Islet precursor cell (in vitro differentiated cells): ENCODE measurements around the gene SHC4.
"Not testable (repeated sequence)": the region's sequence is repeated elsewhere in the genome, so short reads cannot be mapped to it uniquely, and the experiment has no call there.

ENCODE experiments used
- DNase-seq: peaks from one replicate; pipeline ENCODE4 v3.0.0-alpha.2; 2018

SHC4 gene

DNA sequence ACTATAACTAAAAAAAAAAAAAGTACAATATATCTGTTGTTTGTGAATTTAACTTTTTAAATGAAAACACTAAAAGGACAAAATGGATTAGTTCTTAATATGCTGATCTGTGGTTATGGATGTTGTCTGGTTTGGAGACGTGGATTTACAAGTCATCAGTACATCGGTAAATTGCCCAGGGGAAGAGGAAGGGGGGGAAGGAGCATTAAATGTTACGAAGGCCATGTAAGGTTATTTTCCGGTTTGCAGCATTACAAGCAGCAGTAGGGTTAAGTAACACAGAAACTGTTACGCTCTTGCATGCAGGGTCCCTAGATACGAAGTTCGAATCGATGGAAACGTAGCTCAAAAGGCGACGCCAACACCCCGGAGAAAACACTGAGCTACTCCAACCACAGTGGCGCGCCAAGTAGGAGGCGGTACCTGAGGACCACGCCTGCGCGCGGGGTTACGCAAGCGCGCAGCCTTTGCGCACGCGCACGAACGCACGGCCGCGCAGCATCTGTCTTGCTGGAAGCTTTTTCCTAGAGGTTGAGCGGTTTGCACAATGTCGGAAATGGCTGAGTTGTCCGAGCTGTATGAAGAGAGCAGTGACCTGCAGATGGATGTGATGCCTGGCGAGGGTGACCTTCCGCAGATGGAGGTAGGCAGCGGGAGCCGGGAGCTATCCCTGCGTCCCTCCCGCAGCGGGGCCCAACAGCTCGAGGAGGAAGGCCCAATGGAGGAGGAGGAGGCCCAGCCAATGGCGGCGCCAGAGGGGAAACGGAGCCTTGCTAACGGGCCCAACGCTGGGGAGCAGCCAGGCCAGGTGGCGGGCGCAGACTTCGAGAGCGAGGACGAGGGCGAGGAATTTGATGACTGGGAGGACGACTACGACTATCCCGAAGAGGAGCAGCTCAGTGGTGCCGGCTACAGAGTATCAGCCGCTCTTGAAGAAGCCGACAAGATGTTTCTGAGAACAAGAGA, 85.8 kb downstream of the SHC4 start, which contains the start of gene EID1:
Gene EID1 (plus strand): TSS at position 505 of the 966 bp plus-strand sequence. CDS start 43 bp downstream, at position 548.
- DNase-seq, result peak; percentile 97

DNA sequence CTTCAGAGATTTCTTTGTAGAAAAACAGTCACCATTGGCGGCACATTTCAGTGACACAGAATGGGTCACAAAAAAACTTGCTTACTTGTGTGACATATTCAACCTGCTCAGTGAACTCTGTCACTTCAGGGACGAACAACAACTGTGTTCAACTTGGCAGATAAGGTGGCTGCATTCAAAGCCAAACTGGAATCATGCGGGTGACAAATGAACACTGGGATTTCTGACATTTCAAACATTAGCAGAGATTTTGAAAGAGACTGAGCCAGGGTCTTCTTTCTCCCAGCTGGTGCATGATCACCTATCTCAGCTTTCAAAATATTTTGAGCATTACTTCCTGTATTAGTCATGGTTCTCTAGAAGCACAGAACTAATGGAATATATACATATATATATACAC, 87.7 kb downstream of the SHC4 start:
- no peak for DNase-seq

DNA sequence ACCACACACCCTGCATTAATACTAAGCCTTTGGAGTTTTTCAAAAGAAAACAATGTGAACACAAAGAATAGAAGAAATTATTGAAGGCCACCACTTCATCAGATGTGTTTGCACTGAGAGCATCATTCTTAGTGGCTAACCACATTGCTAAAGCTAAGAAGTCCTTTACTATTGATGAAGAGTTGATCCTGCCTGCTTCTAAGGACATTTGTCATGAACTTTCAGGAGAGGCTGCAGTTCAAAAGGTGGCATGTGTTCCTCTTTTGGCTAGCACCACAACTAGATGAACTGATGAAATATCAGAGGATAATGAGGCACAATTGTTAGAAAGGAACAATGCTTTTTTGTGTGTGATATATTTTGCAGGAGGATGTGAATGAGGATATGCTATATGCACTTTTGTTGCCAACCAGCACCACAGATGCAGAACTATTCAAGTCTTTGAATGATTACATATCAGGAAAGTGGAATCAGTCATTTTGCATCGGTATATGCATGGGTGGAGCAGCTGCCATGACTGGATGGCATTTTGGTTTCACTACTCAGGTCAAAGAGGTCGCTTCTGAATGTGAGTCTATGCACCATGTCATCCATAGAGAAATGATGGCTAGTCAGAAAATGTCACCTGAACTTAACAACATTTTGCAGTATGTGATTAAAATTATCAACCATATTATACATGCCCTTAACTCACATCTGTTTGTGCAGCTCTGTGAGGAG, 88.3 kb downstream of the SHC4 start:
- no peak for DNase-seq

DNA sequence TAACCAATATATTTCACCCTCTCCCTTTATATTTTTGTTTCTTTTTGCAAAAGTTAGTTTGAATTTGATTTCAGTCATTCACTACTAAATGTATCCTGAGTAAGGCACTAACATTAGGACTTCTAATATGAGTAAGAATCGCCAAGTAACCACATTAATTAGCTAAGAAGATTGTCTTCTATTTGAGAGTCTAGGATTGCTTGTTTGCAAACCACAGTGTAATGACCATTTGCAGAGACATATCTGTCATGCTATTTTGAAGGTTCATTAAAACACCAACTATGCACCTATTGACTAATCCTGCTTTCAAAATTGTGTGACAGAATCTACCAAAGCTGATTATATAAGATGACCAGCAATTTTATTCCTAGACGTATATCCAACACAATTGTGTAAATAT, 91.1 kb downstream of the SHC4 start:
- DNase-seq, result no peak

DNA sequence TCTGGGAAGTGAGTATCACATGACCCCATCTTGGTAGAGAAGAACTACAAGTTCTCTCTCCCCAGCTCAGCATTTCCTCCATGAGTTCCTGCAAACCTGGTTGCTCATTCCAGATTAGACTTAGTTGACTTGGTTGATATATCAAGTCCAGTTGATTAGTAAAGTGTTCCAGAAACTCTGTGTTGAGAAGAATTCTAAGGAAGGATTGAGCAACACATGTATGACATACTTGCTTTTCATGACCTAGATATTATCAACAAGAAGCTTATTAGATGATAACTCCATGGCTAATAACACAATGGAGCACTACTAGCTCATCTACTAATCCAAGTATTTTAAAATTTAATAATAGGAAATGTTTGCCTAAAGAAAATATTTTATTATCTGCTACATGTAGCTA, 92.2 kb downstream of the SHC4 start:
- no peak for DNase-seq

DNA sequence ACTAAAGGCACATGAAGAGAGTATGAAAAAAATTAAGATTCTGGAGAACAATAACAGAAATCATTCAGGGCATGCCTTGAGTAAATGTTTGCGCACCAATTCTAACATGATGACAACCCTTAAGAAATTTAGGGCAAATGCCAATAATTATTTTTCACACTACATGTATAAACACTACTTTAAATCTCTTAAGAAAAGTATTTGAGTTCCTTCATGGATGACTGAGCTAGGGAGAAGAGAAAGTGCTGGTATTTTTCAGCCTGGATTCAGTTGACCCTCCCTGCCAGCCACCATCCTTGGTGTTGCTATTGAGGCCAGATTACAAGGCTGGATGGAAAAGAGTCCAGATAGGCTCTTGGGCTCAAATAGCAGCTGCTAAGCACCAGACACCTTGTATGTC, 93.8 kb downstream of the SHC4 start:
- DNase-seq, result no peak

DNA sequence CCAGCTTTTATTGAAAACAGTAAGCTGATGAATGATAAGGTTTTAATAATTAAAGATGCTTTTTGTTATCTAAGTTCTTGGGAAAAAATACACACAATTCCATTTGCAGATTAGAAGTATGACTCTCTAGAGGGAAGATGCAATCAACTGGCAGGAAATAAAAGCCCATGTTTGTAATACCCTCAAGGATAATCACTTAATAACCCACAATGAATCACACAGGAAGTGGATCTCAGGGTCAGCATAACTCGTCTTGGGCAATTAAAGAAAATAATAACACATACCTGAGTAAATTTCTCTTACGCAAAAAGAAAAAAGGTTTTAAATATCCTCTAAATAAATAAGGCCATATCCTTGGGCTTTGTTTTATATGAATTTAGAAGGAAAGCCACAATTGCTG, 95.2 kb downstream of the SHC4 start:
- no peak for DNase-seq

DNA sequence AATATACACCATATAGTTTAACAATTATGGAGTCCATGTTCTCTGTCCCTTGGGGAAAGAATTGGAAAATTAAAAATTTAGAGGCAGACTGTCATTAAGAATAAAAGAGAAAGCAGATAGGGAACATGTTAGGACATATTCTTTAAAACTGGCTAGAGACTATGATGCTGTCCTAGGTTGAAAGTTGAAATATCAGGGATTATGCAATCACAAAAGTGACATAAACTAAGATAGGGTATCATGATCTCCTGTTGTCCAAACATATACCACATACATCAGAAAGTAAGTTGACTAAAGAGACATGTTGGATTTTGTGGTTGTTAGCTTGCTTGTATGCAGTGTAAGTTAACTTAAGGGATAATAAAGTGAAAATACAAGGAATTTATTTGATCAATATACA, 95.7 kb downstream of the SHC4 start:
- DNase-seq, result no peak

DNA sequence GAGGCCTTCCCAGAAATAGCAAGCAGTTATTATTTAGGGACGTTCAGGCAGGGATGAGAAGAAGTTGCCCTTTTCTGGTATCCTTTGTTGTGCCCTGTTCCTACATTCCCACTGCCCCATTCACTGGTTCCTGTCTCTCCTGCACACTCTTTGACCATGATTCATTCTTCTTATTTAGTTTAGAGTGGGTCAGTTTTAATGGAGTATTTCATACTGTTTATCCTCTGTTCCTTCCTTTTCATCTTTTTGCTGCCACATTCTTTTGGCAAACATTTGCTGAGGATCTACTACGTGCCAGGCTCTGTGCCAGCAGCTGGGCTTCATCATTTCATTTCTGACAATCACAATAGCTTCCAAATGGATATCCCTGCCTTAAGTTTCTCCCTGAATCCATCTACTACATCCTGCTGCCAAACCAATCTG, 97.6 kb downstream of the SHC4 start:
- DNase-seq, result no peak

DNA sequence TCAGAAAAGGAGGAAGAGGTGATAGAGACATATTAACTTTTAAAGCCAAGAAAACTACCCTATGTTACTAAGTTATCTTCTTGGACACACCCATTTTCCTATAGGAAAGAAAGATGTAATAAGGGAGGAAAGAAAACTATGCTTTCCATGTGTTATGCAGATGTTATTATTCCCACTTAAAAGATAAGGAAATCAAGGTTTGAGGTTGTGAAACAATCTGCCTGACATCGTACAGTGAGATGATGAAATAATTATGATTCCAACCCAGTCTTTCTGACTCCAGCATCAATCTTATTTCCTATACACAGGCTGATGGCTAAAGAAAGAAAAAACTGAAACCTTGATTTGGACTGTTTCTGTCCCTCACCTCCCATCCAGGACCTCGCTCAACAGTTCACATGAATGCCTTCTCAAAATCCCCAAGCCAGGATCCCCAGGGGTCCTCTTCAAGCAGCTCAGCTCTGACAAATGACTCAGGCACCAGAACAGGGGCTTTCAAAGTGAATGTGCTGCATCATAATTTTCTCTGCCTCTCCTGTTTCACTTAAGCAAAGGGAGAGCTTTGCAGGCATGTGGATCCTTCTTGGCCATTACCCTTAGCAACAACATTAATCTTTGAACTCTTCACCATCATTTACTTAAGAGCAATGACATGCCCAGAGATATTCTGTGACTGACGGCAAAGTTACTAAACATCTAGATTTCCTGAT, 98.2 kb downstream of the SHC4 start:
- DNase-seq, result no peak

DNA sequence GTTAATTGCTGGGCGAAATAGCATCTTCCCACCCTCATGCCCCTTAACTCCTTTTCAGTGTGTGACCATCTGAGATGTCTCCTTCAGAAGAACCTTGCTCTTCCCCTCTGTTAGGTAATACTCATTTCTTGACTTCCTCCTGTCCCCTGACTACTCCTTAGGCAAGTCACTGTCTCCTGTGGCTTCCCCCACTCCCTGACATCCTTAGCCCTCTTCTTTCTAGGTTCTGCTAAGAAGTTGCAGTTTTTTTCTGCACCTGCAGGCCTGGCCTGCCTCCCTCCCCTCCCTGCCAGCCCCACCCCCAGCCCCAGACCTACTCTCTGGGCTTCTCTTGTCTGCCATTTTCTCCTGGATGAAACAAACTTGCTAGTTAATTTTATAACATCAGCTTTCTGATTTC, 101.0 kb downstream of the SHC4 start:
- no peak for DNase-seq

DNA sequence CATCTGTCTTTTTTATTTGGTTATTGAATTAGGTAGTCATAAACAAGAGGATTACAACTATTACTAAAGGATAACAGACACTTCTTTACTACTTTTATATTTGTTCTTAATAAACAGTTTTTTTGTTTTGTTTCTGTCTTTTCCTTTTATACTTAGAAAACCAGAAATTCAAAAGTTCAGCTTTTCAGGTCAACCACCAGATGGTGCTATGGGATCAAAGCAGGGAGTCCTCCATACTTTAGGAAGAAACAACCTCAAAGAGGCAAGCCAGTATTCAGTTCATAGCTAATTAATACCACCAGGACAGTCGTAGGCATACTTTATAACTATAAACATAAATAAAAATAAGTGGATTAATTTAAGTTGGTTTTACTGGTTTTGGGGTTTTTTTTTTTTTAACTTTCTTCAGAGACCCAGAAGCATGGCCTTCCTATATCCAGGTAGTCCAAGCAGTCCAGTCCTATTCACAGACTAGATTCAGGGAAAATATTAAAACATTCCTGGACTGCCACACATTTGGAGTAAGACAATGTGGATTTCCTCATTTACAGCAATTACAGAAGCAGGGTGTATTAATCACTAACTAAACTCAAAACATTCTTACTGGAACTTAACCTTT, 101.8 kb downstream of the SHC4 start:
- DNase-seq, result no peak

DNA sequence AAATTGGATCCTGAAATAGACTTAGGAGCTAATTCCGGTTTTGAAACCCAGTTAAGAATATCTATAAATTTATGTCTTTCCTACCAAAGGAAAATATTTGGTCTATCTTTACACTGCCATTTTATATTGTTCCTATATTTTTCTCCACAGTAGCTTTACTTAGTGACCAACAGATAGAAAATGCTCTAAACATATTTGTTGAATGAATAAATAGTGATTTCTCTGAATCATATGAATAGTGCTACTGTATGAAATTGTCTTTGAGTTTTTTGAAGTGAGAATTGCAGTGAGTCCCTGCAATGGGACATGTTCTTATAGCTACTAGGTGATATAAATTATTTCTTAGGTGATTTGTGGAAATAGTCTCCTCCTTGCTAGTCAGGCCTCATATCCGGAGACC, 104.3 kb downstream of the SHC4 start:
- DNase-seq, result no peak

DNA sequence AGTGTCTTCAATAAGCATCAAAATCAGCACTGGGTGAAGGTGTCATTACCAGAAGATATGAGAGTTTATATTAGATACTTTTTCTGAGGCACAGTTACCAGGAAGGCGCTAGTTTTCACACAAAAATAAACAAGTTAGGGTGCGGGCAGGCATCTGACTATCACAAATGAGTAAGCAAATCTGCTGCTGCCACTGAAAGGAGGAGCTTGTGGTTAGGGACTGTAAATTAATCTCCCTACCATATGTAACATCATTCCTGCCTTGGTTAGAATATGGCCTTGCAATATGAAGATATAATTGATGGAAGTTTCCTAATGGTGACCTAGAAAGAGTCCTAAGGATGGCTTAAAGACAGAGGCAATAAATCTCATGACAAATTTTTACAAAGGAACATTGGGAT, 105.3 kb downstream of the SHC4 start:
- no peak for DNase-seq

DNA sequence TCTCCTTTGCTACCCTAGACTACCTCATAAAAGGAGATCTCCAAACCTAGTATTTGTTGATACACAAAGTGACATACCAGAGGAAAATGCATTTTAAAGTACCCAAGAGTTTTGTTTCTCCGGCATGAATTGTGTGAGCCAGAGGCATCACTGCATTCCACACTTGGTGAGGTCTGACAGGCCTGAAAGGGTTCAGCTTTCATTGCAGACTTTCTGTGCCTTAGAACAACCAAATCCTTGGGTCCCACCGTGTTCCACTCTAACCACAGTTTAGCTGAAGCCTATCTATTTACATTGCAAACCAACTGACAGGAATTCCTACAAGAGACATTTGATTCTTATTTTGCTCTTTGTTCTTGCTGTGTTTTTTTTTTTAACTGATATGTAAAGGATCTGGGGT, 106.8 kb downstream of the SHC4 start:
- DNase-seq, result peak; percentile 74

DNA sequence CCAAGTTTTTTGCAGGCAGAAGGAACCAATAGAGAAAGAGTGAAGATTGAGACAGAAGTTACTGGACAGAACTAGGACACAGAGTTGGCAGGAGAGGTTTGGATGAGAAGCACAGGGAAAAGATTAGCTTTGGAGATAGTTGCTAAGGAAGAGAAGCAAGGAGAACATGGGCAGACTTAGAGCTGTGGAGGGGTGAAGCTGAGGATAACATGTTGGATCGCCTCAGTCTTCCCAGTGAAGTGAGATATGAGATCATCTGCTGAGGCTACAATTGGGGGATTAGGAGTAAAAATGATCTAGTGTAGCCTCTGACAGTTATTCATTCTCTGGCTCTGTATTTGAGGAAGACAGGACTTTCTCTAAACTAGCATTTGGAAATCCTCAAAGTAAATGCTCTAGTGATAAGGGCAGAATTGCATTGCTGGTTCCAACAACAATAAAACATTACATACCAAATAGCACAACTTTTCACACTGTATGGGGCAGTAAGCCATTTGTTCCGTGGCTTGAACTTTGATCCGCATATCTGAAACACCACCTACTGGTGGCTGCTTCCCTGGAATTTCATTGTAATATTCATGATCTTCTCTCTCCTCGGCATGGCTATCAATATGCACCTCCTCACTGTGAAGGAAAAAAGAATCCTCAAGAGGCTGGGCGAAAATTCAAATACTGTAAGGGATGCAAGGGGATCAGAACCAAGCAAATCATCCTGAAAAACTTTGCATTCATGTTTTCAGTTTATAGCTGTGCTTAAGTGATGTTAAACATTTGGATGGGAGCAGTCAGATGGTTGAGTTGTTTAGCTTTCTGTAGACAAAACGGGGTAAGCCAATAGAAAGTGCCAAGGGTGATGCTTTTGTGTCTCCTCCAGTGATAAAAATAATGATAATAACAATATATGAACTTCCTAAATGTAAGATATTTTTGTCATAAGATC, 107.9 kb downstream of the SHC4 start:
- DNase-seq, result no peak

DNA sequence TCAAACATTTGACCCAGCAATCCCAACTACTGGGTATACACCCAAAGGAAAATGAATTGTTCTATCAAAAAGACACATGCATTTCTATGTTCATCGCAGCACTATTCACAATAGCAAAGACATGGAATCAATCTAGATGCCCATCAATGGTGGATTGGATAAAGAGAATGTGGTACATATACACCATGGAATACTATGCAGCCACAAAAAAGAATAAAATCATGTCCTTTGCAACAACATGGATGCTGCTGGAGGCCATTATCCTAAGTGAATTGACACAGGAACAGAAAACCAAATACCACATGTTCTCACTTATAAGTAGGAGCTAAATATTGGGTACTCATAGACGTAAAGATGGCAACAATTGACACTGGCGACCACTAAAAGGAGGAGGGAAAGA, 109.3 kb downstream of the SHC4 start:
- DNase-seq, result not testable (repeated sequence)

DNA sequence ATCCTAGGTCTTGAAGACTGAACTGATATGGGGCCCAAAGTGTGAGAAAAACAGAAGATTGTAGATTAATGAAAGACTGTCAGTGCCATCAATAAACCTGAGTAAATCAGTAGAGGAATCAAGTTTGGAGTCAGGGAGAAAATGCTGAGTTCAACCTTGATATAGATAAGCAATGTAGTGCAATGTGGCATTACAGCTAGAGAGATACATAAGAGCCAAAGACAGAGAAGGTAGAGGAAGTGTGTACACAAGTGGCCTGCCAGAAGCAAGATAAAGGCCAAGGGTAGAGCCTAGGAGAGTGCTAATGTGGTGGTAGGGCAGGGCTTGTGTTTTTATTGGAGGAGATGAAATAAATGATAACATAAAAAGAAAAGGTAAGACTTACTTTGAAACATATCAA, 111.8 kb downstream of the SHC4 start:
- no peak for DNase-seq

DNA sequence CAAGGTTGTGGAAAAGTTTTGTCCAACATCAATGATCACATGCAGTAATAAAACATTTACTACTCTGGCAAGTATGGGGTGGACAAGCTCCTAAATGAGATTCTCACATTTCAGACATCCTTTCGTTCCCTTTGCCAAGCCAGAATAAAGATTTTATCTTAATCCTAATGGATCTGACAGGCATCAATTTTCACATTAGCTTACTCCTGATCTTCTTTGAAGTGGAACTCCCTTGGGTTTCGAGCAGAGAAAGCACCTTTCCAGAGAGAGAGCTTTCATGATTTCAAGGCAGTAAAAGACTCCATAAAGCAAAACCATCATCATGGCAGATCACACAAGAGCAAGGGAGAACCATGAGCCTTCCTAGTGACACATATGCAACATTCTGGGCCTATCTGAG, 113.1 kb downstream of the SHC4 start:
- no peak for DNase-seq

DNA sequence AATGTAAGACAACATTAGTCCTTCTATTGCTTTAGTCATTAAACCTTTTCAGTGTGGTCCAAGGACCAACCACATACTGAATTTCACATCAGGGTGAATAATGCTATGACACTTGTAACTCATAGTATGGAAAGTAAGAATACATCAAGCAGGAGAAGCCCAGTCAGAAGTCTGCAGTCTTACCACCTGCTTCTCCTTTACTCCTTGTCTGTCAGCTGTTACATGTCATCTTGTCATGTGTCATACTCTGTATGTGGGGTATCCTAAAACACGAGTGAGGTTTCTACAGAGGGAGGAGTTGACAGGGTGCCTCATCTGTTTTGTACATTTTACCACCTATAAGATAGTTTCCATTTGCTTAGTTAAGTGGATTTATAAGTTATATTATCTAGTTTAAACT, 118.6 kb downstream of the SHC4 start:
- DNase-seq, result no peak

DNA sequence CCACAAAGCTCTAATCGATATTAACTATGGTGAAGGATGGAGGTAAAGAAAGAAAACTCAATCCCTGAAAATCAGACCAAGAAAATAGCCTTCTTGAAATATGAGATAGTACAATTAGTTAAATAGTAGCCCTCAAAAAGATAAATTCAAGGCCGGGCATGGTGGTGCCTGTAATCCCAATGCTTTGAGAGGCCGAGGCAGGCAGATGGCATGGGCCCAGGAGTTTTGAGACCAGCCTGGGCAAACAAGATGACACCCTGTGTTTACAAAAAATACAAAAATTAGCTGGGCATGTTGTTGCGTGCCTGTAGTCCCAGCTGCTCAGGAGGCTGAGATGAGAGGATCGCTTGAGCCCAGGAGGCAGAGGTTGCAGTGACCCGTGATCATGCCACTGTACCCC, 121.2 kb downstream of the SHC4 start:
- DNase-seq, result no peak

DNA sequence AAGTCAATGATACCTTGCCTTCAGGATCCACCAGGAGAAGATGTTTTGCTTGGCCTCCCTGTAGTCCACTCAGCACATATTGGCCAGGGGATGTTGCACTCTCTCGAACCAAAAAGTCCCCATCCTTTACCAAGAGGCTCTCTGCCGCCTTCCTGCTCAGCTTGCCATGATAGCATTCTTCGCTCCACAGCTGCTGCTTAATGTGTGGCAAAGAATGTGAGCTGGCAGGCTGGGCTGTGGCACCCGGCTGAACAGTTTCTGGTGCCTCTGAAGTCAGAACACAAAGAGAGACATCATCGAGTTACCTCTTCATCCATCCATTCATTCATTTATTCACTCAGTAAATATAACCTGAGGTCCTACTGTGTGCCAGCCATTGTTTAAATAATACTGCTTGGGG, 129.0 kb downstream of the SHC4 start:
- DNase-seq, result no peak
